Fibroblast of lung (primary cell): Measurements from ENCODE around the gene POLR2E.

Source experiments
- EZH2 ChIP-seq: IDR thresholded peaks from 2 replicates; pipeline ENCODE4 v1.5.1; 2012; ENCODE audit warnings: low read length, control low read depth, mild to moderate bottlenecking; ENCODE audit errors: missing control alignments
- TF ChIP-seq, protein P1 (sequence below), 2 donors: IDR thresholded peaks in 1 of 2; conservative IDR thresholded peaks in 1 of 2; 1 replicate in 1 of 2; 2 replicates in 1 of 2; pipeline ENCODE4 v1.5.1; 2011 to 2012; ENCODE audit warnings: low read length in 2 of 2, control low read depth in 1 of 2, inconsistent platforms in 1 of 2, low read depth in 1 of 2, mild to moderate bottlenecking in 1 of 2

DNA sequence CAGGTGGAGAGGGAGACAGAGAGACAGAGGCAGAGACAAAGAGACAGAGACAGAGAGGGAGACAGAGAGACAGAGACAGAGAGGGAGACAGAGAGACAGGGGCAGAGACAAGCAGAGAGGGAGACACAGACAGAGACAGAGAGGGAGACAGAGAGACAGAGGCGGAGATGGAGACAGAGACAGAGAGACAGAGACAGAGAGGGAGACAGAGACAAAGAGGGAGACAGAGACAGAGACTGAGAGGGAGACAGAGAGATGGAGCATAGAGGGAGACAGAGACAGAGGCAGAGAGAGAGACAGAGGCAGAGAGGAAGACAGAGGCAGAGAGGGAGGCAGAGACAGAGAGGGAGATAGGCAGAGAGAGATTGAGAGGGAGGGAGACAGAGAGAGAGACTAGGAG is 49.6 kb upstream of the POLR2E start:
- TF ChIP-seq, protein P1, sequence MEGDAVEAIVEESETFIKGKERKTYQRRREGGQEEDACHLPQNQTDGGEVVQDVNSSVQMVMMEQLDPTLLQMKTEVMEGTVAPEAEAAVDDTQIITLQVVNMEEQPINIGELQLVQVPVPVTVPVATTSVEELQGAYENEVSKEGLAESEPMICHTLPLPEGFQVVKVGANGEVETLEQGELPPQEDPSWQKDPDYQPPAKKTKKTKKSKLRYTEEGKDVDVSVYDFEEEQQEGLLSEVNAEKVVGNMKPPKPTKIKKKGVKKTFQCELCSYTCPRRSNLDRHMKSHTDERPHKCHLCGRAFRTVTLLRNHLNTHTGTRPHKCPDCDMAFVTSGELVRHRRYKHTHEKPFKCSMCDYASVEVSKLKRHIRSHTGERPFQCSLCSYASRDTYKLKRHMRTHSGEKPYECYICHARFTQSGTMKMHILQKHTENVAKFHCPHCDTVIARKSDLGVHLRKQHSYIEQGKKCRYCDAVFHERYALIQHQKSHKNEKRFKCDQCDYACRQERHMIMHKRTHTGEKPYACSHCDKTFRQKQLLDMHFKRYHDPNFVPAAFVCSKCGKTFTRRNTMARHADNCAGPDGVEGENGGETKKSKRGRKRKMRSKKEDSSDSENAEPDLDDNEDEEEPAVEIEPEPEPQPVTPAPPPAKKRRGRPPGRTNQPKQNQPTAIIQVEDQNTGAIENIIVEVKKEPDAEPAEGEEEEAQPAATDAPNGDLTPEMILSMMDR (conservative IDR thresholded peaks at IDR 0.05 in 1 of 2, IDR thresholded peaks at IDR 0.05 in 1 of 2; ENCODE audit: low read depth in 1 of 2, low read length in 2 of 2) = no peak
- no peak for TF ChIP-seq EZH2
